NCI-H1417 (cell line): Measurements from ENCODE around the gene SCN8A.

ENCODE experiments used
- DNase-seq, 3 experiments: peaks; one replicate each; lab custom pipeline; 2025; lab: John Stamatoyannopoulos, UW

Gene SCN8A

DNA sequence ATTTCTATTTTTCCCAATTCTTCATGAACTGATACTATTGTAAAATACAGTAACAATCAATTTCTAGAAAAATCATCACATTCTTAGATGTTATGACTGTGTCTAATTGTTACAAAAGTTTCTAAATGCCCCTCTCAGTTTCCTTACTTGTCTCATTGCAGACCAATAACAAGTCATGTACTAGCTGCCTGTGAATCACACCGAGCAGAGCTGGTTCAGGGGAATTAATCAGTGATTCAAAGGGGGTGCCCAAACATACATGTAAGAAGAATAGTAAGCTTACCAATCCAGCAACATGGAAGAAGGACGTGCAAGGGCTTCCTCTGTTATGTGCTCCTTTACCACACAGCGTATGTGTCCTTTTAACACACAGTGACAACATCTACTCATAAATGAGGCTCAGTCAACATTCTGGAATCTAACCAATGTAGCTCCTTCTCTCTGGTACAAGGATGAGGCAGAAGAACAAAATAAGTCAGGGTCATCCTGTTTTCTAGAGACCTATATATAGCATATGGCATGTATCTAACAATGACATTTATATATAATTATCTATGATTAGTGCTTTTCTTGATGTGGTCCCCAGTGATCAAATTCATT lies 126.4 kb downstream of the SCN8A start:
- DNase-seq, result no peak

DNA sequence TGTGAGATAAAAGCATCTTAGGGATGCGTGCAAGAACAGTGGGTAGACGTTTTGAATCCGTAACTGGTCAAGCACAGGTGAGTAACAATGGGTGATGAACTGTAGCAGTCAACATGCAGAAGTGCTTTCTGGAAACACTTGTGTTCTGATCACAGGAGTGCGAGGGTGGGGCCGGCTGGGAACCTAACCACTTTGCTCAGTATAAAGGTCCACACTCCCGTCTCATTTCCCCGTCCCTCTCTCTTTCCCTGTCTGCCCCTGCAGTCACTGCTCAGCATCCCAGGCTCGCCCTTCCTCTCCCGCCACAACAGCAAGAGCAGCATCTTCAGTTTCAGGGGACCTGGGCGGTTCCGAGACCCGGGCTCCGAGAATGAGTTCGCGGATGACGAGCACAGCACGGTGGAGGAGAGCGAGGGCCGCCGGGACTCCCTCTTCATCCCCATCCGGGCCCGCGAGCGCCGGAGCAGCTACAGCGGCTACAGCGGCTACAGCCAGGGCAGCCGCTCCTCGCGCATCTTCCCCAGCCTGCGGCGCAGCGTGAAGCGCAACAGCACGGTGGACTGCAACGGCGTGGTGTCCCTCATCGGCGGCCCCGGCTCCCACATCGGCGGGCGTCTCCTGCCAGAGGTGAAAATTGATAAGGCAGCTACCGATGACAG lies 130.4 kb downstream of the SCN8A start:
- DNase-seq, result no peak

DNA sequence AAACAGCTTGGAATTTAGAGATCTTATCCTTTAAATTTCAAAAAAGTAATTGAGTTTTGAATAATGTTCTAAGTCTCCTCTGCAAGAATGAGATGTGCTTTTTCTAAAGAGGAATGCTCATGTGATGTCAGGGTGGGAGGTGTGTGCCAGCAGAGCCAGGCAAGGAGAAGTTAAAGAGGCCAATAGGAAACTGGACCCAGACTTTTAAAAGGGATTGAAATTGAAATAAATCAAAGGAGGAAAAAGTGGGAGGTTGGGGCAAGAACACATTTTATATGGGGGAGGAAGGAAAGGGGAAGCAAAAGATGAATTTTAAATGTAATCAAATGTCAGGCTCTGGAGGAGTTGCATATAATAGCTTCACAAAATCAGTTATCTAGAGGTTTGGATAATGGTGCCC lies 131.4 kb downstream of the SCN8A start:
- DNase-seq, result no peak

DNA sequence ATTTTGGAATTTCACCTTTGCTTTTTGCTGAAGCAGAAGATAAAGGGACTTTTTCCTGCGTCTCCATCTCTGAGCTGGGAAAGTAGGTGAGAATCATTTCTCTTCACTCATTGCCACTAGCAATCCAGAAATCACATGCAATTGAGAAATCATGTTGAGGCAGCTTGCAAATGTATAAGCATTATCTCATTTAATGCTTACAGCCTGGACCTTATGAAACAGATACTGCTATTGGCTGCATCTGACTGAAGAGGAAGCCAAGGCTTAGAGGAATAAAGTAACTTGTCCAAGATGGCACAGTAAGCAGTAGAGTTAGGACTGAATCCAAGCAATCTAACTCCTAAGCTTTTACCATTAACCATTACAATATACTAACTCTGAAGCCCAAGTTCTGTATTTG lies 135.1 kb downstream of the SCN8A start:
- no peak for DNase-seq

DNA sequence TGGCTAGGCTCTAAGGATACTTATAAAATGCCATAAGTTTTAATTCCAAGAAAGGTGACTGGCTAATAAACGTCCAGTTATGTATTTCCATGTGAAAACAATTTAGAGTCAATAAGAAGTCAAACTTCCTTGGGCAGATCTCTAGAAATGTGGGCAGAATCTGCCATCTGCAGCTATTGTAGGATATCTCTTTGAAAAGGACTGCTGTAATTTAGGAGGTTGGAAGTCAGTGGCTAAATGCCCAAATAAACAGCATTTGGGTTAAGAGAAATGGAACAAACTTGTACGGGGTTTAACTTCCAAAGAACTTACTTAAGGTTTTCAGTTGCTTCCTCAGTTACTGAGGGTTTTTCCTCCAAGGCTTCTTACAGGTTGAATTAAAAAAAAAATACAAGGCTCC lies 135.9 kb downstream of the SCN8A start:
- no peak for DNase-seq

DNA sequence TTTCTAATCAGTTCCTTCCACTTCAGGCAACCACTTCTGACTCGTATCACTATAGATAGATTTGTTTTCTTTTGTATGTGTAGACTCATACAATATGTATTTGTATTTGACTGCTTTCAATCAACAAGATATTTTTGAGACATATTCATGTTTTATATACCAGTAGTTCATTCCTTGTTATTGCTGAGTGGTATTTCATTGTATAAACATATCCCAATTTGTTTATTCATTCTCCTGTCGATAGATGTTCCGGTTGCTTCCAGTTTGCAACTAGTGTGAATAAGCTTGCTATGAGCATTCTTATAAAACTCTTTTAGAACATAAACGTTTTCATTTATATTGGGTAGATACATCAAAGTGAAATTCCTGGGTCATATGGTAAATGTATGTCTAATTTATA lies 138.3 kb downstream of the SCN8A start:
- no peak for DNase-seq

DNA sequence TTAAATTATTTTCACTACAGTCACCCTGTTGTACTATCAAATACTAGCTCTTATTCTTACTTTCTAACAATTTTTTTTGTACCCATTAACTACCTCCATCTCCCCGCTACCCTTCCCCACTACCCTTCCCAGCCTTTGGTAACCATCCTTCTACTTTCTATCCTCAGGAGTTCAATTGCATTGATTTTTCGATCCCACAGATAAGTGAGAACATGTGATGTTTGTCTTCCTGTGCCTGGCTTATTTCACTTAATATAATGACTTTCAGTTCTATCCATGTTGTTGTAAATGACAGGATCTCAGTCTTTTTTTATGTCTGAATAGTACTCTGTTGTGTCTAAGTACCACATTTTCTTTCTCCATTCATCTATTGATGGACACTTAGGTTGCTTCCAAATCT lies 139.7 kb downstream of the SCN8A start:
- DNase-seq, result no peak

DNA sequence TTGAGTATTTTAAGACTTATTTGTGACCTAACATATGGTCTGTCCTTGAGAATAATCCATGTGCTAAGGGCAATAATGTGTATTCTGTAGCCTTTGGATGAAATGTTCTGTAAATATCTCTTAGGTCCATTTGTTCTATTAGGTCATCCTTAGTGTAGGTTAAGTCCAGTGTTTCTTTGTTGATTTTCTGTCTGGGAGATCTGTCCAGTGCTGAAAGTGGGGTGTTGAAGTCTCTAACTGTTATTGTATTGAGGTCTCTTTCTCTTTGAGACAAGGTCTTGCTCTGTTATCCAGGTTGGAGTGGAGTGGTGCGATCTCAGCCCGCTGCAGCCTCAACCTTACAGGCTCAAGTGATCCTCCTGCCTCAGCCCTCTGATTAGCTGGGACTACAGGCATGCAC lies 149.5 kb downstream of the SCN8A start:
- no peak for DNase-seq

DNA sequence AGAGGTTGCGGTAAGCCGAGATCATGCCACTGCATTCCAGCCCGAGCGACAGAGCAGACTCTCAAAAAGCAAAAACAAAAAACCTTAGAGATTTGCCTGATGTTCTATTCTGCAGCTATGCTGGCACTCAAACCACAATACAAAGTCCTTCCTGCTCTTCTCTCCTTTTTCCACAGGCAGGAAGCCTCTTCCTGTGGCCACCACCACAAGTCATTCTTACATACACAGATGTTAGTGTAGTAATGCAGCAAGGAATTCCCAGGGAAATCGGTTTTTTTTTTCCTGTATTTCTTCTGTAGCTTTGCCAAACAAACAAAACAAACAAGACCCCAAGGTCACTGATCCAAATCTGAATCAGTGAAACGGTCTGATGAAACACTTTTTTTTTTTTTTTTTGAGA lies 153.2 kb downstream of the SCN8A start:
- DNase-seq, result no peak

DNA sequence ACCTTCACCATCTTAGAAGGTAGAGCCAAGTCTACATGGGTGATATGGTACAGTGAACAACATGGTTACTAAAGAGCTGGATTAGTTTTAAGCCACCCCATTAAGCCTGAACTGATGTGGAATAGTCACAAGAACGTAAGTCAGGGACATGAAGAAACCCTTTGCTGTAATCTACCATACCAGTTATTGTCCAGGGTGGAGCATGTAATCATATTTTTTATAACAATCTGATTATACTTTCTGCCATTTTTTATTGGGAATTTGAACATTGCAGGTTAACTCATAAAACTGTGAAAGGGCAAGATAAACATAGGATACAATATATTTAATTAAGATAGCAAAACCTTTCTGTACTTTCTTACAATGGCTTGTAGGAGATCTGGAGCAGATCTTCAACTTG lies 153.9 kb downstream of the SCN8A start:
- no peak for DNase-seq

DNA sequence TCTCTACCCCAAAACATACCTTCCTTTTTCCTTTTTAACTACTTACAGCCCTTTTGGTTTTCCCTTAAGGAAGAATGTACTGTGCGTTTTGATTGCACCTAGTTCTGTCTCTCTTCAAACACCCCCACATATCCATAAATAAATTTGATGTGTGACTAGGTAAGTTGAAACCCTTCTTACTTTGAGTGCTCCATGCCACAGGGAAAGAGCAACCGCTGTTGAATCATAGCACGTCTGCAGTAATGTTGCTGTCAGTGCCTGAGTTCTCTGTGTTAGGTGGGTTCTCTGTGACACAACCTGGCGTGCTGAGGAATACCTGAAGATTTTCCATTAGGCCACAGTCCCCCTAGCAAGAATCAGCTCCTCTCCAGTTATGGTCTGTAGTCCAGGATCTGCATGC lies 155.4 kb downstream of the SCN8A start:
- DNase-seq, result no peak

DNA sequence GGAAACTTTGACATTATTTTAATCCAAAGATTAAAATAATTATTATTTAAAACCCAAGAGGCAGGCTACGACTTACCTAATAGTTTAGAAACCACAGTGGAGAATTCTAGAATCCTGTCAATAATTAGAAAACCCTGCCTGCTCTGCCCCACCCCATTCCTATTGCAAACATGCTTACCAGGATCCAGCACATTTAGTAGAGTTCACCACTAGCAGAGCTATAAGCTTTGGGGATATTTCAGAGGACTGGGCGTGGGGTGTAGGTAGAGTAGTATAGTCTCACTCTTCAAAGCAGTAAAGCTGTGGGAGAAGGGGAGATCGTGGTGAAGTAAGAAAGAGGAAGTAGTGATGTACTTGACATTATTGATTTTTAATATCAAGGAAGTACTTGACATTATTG lies 157.2 kb downstream of the SCN8A start:
- no peak for DNase-seq

DNA sequence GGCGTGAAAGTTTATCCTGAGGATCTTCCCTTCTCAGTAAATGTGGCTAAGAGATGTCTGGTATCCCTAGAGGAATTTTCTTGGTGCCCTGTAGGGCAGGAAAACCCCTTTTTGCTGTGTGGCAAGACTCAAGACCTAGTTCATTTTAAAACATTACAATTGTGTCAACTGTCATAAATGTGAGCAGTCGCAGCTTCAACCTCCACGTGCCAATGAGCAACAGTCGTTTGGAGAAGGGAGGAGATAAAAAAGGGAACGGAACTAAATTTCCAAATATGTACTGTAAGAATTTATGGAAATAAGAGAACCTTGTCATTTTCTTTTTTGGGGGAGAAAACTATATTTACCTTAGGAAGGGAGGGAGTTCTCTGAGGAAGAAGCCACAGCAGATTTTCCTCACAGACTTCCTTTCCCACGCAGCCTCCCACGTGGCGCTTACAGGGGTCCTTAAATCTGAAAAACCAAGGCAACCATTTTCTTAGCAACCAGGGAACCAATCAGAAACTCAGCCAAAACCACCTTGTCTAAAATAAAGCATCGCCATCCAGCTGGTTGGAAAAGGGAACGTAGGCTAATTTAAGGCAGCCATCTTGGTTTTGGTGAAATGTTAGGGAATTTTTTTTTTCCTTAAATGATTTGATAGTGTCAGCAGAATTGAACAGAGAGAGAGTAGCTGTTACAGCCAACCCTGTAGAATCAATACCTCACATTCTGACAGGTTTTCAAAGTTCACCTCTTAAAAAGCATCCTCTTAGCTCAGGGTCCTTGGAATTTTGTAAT lies 158.4 kb downstream of the SCN8A start:
- no peak for DNase-seq

DNA sequence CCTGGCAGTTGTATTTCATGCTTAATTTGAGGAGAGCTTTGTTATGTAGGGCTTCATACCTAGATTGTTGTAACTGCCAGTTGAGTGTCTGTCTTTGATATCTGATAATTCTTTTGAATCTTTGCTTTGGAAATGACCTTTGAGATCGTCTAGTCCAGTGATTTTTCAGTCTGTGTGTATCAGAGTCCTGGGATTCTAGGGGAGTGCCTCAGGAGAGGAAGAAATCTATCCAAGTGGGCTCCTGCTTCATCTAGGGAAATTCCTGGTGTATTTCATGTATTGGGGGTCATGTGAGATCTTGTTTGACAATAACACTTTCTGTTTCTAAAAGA lies 158.9 kb downstream of the SCN8A start:
- no peak for DNase-seq

DNA sequence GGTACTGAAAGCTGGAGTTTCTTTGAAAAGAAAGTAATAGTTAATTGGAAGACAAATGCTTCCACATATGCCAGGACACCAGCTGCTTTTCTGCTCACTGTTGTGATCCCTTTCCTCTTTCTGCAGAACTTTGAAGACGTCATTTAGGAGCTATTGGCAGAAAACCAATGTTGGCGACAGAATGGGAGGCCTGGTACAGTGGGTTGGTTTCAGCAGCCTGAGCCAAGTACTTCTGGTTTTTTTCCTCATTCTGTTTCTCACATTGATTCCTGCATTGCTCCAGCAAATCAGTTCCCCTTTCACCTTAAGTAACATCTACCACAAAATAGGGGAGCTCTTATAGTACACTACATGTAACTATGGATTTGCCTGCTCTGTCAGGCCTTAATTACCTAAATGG lies 160.6 kb downstream of the SCN8A start:
- DNase-seq, result no peak

DNA sequence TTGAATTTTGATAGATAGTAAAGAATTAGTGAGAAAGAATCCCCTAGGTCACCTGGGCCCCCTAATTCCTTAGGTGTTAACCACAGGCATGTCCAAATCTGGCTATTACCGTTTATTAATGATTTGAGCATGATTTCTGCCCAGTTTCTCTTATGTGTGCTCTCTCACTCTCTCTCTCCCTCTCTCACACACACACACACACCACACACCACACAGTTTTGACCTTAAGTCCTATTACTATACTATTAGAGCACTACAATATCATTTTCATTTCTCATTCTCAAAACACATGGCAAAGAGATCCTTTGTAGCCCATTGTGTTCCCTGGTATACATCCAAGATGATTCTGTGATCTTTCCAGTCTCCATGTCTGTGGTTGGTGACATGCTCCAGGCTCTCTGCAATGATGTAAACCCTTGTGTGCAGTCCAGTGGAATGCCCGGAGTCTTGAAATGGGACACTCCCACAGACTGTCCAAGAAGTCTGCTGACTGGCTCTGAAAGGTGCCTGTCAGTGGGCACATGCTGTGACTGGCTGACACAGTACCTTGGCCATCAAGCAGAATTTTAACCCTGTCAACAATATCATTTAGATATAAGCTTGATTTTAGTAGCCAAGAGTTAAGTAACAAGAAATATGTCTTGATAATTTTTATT lies 161.3 kb downstream of the SCN8A start:
- DNase-seq, result no peak

DNA sequence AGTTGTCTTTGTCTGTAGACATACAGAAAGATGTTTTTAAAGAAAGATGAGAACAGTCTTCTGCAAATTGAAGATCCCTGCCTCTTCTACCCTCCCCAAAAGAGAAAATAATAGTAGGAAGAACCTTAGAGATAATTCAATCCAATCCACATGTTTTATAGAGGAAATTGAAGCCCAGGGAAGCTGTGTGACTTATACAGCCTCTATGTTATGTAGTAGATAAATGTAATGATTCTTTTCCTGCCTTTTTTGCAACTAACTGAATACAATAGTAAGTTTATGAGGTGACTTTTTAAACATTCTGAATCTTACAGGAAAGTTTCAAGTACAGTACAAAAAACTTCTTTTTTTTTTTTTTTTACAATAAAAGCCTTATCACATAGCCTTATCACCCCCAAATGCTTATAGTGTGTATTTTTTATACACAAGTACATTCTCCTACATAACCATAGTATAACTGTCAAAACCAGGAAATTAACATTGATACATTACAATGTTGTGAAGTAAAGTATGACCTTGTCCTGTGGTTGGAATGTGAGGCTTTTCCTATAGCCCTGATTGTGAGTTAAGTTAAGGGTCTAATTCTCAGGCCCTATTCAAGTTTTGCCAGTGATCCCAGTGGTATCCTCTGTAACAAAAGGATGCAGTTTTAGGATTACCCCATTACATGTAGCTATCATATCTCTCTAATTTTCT lies 163.1 kb downstream of the SCN8A start:
- no peak for DNase-seq

DNA sequence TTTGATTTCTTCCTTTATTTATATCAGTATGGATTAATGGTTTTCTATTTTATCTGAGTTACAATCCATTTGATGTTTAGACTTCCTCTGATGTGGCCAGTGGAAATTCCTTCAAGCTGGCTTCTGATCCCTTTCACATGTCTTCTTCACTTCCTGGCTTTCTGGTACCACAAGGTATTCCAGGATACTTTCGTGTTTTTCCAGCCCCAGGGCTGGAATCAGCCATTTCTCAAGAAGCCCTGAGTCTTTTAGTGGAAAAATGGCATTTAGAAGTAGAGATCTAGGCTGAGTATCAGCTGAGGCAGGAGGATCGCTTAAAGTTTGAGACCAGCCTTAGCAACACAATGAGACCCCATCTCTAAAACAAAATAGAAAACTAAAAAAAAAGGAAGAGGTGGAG lies 164.2 kb downstream of the SCN8A start:
- no peak for DNase-seq

DNA sequence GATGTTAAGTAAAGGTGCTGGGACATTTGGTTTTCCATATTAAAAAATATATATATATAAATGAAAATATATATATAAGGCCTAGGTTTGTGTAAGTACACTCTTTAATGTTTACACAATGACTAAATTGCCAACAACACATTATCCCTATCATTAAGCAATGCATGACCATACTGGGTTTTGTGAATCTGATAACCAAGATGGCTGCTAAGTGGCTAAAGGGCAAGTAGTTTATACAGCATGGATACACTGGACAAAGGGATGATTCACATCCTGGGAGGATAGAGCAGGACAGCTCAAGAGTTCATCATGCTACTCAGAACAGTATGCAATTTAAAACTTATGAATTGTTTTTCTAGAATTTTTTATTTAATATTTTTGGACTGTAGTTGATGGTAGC lies 168.1 kb downstream of the SCN8A start:
- DNase-seq, result no peak

DNA sequence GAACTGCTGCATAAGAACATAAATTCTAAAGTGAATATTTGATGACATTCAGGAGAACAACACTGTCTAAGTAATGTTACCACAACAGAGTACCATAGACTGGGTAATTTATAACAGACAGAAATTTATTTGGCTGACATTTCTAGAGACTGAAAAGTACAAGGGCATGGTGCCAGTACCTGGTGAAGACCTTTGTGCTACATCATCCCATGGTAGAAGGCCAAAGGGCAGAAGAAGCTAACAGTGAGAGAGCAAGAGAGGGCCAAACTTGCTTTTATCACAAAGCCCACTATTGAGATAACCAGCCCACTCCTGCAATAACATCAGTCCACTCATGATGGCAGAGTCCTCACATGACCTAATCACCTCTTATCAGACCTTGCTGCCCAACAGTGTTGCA lies 168.7 kb downstream of the SCN8A start:
- DNase-seq, result no peak

DNA sequence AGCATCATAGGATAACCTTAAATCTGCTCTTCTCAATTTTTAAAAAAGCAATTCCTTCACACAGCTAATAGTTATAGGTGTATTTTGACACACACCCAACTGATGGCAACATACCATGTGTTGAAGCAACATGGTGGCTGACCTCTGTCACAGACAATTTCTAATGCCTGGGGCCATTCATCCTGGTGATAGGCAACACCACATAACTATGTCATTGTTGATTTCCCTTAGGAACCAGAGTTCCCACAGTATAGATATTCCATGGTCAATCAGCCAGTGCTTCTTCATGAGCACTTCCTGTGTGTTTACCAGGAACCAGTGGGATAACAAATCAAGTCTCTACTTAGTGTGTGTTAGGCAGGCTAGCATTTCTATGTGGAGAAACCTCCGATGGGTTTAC lies 169.2 kb downstream of the SCN8A start:
- no peak for DNase-seq

DNA sequence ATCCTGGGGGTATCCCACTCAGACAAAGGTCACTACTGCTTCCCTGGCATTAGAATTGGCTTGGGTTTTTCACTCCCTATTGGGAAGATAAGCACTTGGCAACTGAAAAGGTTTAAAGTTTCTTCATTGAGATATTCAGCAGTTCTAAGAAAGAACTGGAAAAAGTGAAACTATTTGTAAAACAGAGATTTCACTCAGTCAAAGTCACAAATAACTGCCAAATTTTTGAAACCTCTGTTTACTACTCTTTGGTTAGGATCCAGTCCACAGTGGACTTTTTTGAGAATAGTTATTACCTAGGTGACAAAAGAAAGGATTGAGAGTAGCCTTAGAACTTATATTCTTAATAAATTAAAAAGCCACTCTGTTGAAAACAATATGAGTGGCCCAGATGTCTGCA lies 172.7 kb downstream of the SCN8A start:
- DNase-seq, result no peak
